Astrocyte (in vitro differentiated cells and primary cell): ENCODE data around the gene MTMR8. TPM values are rescaled to one million over a fixed set of nuclear protein-coding genes. Genes with fewer than 3 reads are reported as not detected.

Experiments
- DNase-seq: peaks from one replicate; pipeline ENCODE4 v3.0.0-alpha.2; 2010; ENCODE audit warnings: low read depth
- FAIRE-seq: peaks from 2 replicates; lab custom pipeline; 2011; peaks lifted over from hg19 to GRCh38; lab: Jason Lieb, UNC
- H2AFZ ChIP-seq: 2 replicates; pipeline ENCODE4 v1.6.0; 2012; ENCODE audit warnings: low read depth, low read length, inconsistent platforms
- H3K27ac ChIP-seq: 2 replicates; pipeline ENCODE4 v1.5.1; 2011; ENCODE audit warnings: low read depth, low read length, inconsistent platforms
- H3K27me3 ChIP-seq: 2 replicates; pipeline ENCODE4 v1.6.0; 2011; ENCODE audit warnings: low read length, inconsistent platforms; ENCODE audit not compliant: insufficient read depth
- H3K36me3 ChIP-seq: 2 replicates; pipeline ENCODE4 v1.5.1; 2011; ENCODE audit warnings: low read length, inconsistent platforms; ENCODE audit not compliant: insufficient read depth
- H3K4me1 ChIP-seq: 2 replicates; pipeline ENCODE4 v1.5.1; 2011; ENCODE audit warnings: low read length, inconsistent platforms; ENCODE audit not compliant: insufficient read depth
- H3K4me2 ChIP-seq: 2 replicates; pipeline ENCODE4 v1.6.0; 2012; ENCODE audit warnings: low read length, inconsistent platforms
- H3K4me3 ChIP-seq: 2 replicates; pipeline ENCODE4 v1.5.1; 2011; ENCODE audit warnings: low read depth, mild to moderate bottlenecking, low read length, inconsistent platforms; ENCODE audit not compliant: insufficient read depth
- H3K79me2 ChIP-seq: 2 replicates; pipeline ENCODE4 v1.6.0; 2012; ENCODE audit warnings: mild to moderate bottlenecking, low read length, inconsistent platforms; ENCODE audit not compliant: insufficient read depth
- H3K9ac ChIP-seq: 2 replicates; pipeline ENCODE4 v1.6.0; 2012; ENCODE audit warnings: mild to moderate bottlenecking, low read length, inconsistent platforms
- H3K9me3 ChIP-seq: 2 replicates; pipeline ENCODE4 v1.5.1; 2012; ENCODE audit warnings: low read depth, mild to moderate bottlenecking, low read length, inconsistent platforms; ENCODE audit not compliant: insufficient read depth
- H4K20me1 ChIP-seq: 2 replicates; pipeline ENCODE4 v1.6.0; 2012; ENCODE audit warnings: low read length, inconsistent platforms; ENCODE audit not compliant: insufficient read depth
- H3K27ac Mint-ChIP-seq: one replicate; pipeline ENCODE4 v1.8.0; 2021; ENCODE audit warnings: mild to moderate bottlenecking, mixed read lengths; ENCODE audit not compliant: unreplicated experiment
- H3K27me3 Mint-ChIP-seq: one replicate; pipeline ENCODE4 v1.8.0; 2021; ENCODE audit warnings: low read depth, mixed read lengths; ENCODE audit not compliant: unreplicated experiment
- H3K36me3 Mint-ChIP-seq: one replicate; pipeline ENCODE4 v1.8.0; 2021; ENCODE audit warnings: low read depth, mixed read lengths; ENCODE audit not compliant: unreplicated experiment
- H3K4me1 Mint-ChIP-seq: one replicate; pipeline ENCODE4 v1.8.0; 2021; ENCODE audit warnings: low read depth, mixed read lengths; ENCODE audit not compliant: unreplicated experiment
- H3K4me3 Mint-ChIP-seq: one replicate; pipeline ENCODE4 v1.8.0; 2021; ENCODE audit warnings: mild to moderate bottlenecking, moderate library complexity, mixed read lengths; ENCODE audit not compliant: unreplicated experiment
- H3K9me3 Mint-ChIP-seq: one replicate; pipeline ENCODE4 v1.8.0; 2021; ENCODE audit warnings: mild to moderate bottlenecking, mixed read lengths; ENCODE audit not compliant: unreplicated experiment
- EZH2 ChIP-seq: IDR thresholded peaks from 2 replicates; pipeline ENCODE4 v1.6.1; 2012; ENCODE audit warnings: mild to moderate bottlenecking, low read length, inconsistent platforms; ENCODE audit not compliant: insufficient read depth
- total RNA-seq: library from RNA; stranded (reverse); gene quantifications from 2 replicates; pipeline ENCODE4 v1.2.1, GENCODE V29; 2021
- TF ChIP-seq, protein P1 (sequence below): IDR thresholded peaks from 2 replicates; pipeline ENCODE4 v1.5.1; 2011; ENCODE audit warnings: low read depth, mild to moderate bottlenecking, inconsistent platforms, low read length, moderate library complexity; ENCODE audit not compliant: insufficient read depth

Gene MTMR8
- total RNA-seq, 1 donor from 2014 or later: 1.6 TPM

DNA sequence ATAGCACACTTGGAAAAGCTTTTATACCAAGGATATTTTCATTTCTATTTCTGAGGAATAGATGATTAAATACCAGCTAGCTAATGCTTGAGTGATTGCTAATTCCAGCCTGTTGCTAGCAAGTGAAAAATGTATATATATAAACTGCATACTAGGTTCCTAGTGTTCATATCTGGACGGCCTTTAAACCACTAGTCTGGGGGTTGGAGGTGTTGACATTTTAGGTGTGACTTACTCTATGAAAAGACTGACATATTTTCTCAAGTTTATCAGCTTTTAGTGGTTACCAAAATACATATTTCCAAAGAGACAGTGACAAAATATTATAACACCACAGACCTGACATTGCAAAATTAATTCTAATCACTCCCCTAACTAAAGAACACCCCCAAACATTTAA, 44.7 kb downstream of the MTMR8 start:
- Histone ChIP-seq H3K36me3 (no peaks in the 10 kb centered on the region), H3K9ac (no peak overlapping the region), H3K9me3 (no peaks in the 10 kb centered on the region), H3K4me1 (no peaks in the 10 kb centered on the region), H3K79me2 (no peaks in the 10 kb centered on the region), H3K4me2 (no peak overlapping the region), H2AFZ (no peak overlapping the region), H4K20me1 (no peaks in the 10 kb centered on the region), H3K27me3 (no peaks in the 10 kb centered on the region), H3K27ac (no peak overlapping the region), H3K4me3 (no peak overlapping the region)
- H3K27ac Mint-ChIP-seq: no peak overlapping the region
- FAIRE-seq: no peak
- no peak for DNase-seq
- H3K36me3 Mint-ChIP-seq: no peaks in the 10 kb centered on the region
- no peak overlapping the region for H3K4me3 Mint-ChIP-seq
- no peak for TF ChIP-seq EZH2
- TF ChIP-seq, protein P1, sequence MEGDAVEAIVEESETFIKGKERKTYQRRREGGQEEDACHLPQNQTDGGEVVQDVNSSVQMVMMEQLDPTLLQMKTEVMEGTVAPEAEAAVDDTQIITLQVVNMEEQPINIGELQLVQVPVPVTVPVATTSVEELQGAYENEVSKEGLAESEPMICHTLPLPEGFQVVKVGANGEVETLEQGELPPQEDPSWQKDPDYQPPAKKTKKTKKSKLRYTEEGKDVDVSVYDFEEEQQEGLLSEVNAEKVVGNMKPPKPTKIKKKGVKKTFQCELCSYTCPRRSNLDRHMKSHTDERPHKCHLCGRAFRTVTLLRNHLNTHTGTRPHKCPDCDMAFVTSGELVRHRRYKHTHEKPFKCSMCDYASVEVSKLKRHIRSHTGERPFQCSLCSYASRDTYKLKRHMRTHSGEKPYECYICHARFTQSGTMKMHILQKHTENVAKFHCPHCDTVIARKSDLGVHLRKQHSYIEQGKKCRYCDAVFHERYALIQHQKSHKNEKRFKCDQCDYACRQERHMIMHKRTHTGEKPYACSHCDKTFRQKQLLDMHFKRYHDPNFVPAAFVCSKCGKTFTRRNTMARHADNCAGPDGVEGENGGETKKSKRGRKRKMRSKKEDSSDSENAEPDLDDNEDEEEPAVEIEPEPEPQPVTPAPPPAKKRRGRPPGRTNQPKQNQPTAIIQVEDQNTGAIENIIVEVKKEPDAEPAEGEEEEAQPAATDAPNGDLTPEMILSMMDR: no peak
- H3K9me3 Mint-ChIP-seq: peaks cover 2% of the 10 kb centered on the region
- H3K27me3 Mint-ChIP-seq: no peaks in the 10 kb centered on the region
- no peaks in the 10 kb centered on the region for H3K4me1 Mint-ChIP-seq

DNA sequence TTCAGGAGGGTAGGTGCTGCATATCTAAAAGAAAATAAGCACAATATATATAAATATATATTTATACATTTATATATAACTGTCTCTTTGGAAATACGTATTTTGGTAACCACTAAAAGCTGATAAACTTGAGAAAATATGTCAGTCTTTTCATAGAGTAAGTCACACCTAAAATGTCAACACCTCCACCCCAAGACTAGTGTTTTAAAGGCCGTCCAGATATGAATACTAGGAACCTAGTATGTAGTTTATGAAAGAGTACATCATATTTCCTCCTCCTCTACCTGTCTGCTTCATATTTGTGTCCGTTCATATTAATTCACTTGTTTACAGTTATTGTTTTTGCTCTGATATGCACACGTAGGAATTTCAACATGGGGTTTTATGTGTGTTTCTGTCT, 45.2 kb downstream of the MTMR8 start:
- no peaks in the 10 kb centered on the region for H3K36me3 Mint-ChIP-seq
- Histone ChIP-seq H3K4me1 (no peaks in the 10 kb centered on the region), H2AFZ (no peak overlapping the region), H4K20me1 (no peaks in the 10 kb centered on the region), H3K27ac (no peak overlapping the region), H3K79me2 (no peaks in the 10 kb centered on the region), H3K4me2 (no peak overlapping the region), H3K9me3 (no peaks in the 10 kb centered on the region), H3K9ac (no peak overlapping the region), H3K4me3 (no peak overlapping the region), H3K27me3 (no peaks in the 10 kb centered on the region), H3K36me3 (no peaks in the 10 kb centered on the region)
- TF ChIP-seq, protein P1: no peak
- no peak for TF ChIP-seq EZH2
- no peaks in the 10 kb centered on the region for H3K4me1 Mint-ChIP-seq
- H3K4me3 Mint-ChIP-seq: no peak overlapping the region
- FAIRE-seq: no peak
- no peaks in the 10 kb centered on the region for H3K27me3 Mint-ChIP-seq
- H3K9me3 Mint-ChIP-seq: peaks cover 2% of the 10 kb centered on the region
- H3K27ac Mint-ChIP-seq: no peak overlapping the region
- DNase-seq: no peak

DNA sequence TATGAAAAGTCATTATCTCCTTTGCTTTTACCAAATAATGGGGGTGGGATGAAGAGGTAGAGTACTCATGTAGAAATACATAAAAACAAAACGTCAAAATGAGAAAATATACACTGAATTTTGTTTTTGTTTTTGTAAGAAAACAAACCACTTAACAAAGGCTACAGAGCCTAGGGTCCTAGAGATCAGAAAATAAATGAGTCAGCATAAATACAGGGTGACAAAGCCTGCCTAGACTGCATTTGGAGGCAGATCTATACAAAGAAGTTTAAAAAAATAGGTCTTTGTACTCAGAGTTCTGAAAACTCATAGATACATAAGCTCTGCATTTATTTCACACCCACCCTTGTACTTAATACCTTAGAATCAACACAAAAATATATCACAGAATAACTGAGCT, 52.4 kb downstream of the MTMR8 start:
- no peaks in the 10 kb centered on the region for H3K36me3 ChIP-seq
- no peaks in the 10 kb centered on the region for H3K9me3 ChIP-seq
- no peak overlapping the region for H3K9ac ChIP-seq
- Mint-ChIP-seq H3K9me3 (no peaks in the 10 kb centered on the region), H3K27ac (no peak overlapping the region), H3K4me1 (no peaks in the 10 kb centered on the region), H3K27me3 (no peaks in the 10 kb centered on the region), H3K36me3 (no peaks in the 10 kb centered on the region), H3K4me3 (no peak overlapping the region)
- DNase-seq (no peak), FAIRE-seq (no peak)
- H3K27me3 ChIP-seq: no peaks in the 10 kb centered on the region
- no peak overlapping the region for H2AFZ ChIP-seq
- no peak overlapping the region for H3K4me3 ChIP-seq
- H4K20me1 ChIP-seq: no peaks in the 10 kb centered on the region
- no peaks in the 10 kb centered on the region for H3K4me1 ChIP-seq
- no peak overlapping the region for H3K4me2 ChIP-seq
- no peaks in the 10 kb centered on the region for H3K79me2 ChIP-seq
- TF ChIP-seq EZH2: no peak
- TF ChIP-seq, protein P1: no peak
- H3K27ac ChIP-seq: no peak overlapping the region
